Measurements from ENCODE around the gene MSI2.

DNA sequence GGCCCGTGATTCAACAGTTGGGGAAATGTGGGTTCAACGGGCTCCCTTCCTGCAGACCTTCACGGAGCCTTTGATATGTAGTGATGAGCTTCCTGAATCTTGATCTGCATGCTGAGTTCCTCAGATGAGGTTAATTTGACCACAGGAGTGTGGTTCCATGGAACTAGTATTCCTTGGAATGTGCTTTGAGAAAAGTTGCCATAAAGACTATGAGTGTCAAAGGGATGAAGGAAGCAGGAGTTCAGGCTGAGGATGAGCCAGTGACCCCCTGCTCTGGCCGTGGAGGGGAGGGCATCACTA is 229.2 kb downstream of the MSI2 start:
- no peak for TF ChIP-seq POLR2A (IDR thresholded peaks at IDR 0.05)
- TF ChIP-seq, protein P1, sequence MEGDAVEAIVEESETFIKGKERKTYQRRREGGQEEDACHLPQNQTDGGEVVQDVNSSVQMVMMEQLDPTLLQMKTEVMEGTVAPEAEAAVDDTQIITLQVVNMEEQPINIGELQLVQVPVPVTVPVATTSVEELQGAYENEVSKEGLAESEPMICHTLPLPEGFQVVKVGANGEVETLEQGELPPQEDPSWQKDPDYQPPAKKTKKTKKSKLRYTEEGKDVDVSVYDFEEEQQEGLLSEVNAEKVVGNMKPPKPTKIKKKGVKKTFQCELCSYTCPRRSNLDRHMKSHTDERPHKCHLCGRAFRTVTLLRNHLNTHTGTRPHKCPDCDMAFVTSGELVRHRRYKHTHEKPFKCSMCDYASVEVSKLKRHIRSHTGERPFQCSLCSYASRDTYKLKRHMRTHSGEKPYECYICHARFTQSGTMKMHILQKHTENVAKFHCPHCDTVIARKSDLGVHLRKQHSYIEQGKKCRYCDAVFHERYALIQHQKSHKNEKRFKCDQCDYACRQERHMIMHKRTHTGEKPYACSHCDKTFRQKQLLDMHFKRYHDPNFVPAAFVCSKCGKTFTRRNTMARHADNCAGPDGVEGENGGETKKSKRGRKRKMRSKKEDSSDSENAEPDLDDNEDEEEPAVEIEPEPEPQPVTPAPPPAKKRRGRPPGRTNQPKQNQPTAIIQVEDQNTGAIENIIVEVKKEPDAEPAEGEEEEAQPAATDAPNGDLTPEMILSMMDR (IDR thresholded peaks at IDR 0.05): no peak
